ENCODE data around the gene PDS5B. TPM values are rescaled to one million over a fixed set of nuclear protein-coding genes. Genes with fewer than 3 reads are reported as not detected.
A peak's percentile ranks its signal among the peaks of the same experiment; 100 is the strongest.

The PDS5B gene
- total and polyA plus RNA-seq, 10 of the 15 experiments (the other 5 are each of a cell fraction or from before 2014, with no cell fraction given) = 15.4 to 55.3 (median 30.7) TPM

DNA sequence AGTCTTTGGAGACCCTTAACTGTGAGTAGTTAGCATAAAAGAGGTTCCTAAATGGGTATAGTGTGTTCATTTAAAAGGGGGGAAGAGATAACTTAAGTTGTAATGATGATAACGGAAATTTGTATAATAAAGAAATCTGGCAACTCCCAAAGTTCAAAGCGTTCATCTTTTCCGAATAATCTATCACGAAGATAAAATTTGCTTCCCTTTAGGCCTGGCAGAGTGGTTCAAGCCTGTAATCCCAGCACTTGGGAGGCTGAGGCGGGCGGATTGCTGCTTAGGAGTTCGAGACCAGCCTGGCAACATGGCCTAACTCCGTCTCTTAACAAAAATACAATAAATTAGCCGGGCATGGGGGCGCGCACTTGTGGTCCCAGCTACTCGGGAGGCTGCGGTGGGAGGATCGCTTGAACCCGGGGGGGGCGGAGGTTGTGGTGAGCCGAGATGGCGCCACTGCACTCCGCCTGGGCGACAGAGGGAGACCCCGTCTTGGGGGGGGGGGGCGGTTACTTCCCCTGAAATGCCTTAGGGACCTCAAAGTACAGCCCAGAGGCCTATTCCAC, 48.6 kb upstream of the PDS5B start:
- peaks cover 59% of the 10 kb centered on the region for H3K79me2 ChIP-seq (ENCODE audit: control insufficient read depth, insufficient read depth, low read length)
- BruUV-seq (replicated peaks) = no TSS peak

More for the DNA sequence above, 48.6 kb upstream of the PDS5B start:
- intact Hi-C loops (cut with micrococcal nuclease; ENCODE audit: unreplicated experiment) = loop anchor here (2.0 to 5.0 kb wide), 3 partner anchors 109 to 1005 kb away; partner anchors contain the start of genes BRCA2, N4BP2L1 and ZAR1L
- TF ChIP-seq, protein P1, sequence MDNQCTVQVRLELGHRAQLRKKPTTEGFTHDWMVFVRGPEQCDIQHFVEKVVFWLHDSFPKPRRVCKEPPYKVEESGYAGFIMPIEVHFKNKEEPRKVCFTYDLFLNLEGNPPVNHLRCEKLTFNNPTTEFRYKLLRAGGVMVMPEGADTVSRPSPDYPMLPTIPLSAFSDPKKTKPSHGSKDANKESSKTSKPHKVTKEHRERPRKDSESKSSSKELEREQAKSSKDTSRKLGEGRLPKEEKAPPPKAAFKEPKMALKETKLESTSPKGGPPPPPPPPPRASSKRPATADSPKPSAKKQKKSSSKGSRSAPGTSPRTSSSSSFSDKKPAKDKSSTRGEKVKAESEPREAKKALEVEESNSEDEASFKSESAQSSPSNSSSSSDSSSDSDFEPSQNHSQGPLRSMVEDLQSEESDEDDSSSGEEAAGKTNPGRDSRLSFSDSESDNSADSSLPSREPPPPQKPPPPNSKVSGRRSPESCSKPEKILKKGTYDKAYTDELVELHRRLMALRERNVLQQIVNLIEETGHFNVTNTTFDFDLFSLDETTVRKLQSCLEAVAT (IDR thresholded peaks at IDR 0.05) = peak; percentile 97
- TF ChIP-seq RUNX3 (IDR thresholded peaks at IDR 0.05; ENCODE audit: low read length) (peak; percentile 56; the same call in 1 of the 2 replicates), KDM1A (IDR thresholded peaks at IDR 0.05; ENCODE audit: borderline replicate concordance) (no peak), POU2F2 (IDR thresholded peaks at IDR 0.05; ENCODE audit: borderline replicate concordance, low read depth, low read length) (no peak), CBX3 (IDR thresholded peaks at IDR 0.05; ENCODE audit: borderline replicate concordance, low read depth) (no peak)
- TF ChIP-seq, protein P2, sequence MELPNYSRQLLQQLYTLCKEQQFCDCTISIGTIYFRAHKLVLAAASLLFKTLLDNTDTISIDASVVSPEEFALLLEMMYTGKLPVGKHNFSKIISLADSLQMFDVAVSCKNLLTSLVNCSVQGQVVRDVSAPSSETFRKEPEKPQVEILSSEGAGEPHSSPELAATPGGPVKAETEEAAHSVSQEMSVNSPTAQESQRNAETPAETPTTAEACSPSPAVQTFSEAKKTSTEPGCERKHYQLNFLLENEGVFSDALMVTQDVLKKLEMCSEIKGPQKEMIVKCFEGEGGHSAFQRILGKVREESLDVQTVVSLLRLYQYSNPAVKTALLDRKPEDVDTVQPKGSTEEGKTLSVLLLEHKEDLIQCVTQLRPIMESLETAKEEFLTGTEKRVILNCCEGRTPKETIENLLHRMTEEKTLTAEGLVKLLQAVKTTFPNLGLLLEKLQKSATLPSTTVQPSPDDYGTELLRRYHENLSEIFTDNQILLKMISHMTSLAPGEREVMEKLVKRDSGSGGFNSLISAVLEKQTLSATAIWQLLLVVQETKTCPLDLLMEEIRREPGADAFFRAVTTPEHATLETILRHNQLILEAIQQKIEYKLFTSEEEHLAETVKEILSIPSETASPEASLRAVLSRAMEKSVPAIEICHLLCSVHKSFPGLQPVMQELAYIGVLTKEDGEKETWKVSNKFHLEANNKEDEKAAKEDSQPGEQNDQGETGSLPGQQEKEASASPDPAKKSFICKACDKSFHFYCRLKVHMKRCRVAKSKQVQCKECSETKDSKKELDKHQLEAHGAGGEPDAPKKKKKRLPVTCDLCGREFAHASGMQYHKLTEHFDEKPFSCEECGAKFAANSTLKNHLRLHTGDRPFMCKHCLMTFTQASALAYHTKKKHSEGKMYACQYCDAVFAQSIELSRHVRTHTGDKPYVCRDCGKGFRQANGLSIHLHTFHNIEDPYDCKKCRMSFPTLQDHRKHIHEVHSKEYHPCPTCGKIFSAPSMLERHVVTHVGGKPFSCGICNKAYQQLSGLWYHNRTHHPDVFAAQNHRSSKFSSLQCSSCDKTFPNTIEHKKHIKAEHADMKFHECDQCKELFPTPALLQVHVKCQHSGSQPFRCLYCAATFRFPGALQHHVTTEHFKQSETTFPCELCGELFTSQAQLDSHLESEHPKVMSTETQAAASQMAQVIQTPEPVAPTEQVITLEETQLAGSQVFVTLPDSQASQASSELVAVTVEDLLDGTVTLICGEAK (IDR thresholded peaks at IDR 0.05; ENCODE audit: borderline replicate concordance) = peak; percentile 58; the same call in 1 of the 2 replicates
- no peak for DNase-seq (ENCODE audit: low read depth, low spot score)
- CTCF ChIA-PET = interaction anchor here (1.0 to 2.0 kb wide), 7 partner anchors 43 to 221 kb away, joined by 3 to 8 read pairs (median 5); partner anchors contain the start of genes N4BP2L1 and PDS5B
- peak; percentile 30 for ATAC-seq
- FAIRE-seq = no peak
- SMC1A ChIA-PET (ENCODE audit: uncharacterized antibody, unreplicated experiment) = interaction anchor here (0.7 to 2.9 kb wide), 5 partner anchors 10 to 1006 kb away, joined by 3 to 12 read pairs (median 5); no protein-coding TSS in a partner anchor
- POLR2A ChIA-PET = interaction anchor here (0.7 kb wide), 1 partner anchor 1231 kb away, joined by 6 read pairs; no protein-coding TSS in a partner anchor
- H3K4me2 ChIP-seq (ENCODE audit: control insufficient read depth, insufficient read depth) = peak overlapping the region; percentile 61
- peak overlapping the region; percentile 99 for H3K9ac ChIP-seq (ENCODE audit: control insufficient read depth, insufficient read depth, low read length)
- H2AFZ ChIP-seq (ENCODE audit: control insufficient read depth, low read depth, low read length) = peak overlapping the region; percentile 100; the same call in 1 of the 2 replicates
- RAD21 ChIA-PET (ENCODE audit: unreplicated experiment) = interaction anchor here (0.7 to 1.3 kb wide), 4 partner anchors 65 to 222 kb away, joined by 3 to 5 read pairs (median 4); partner anchors contain the start of genes BRCA2, N4BP2L1 and ZAR1L
- in situ Hi-C loops (cut with MboI) = loop anchor here (10.0 to 25.0 kb wide), 2 partner anchors 1007 to 1375 kb away; partner anchors contain the start of gene HSPH1
- 38% methylated on average over 21 of the region's 22 CpGs for WGBS (ENCODE audit: insufficient coverage, insufficient replicate concordance, low lambda C conversion rate, missing lambda C conversion rate)
- H3K27ac ChIP-seq (ENCODE audit: control insufficient read depth, insufficient read depth) = peak overlapping the region; percentile 100
- H4K20me1 ChIP-seq (ENCODE audit: control insufficient read depth, insufficient read depth) = no peaks in the 10 kb centered on the region
- no peaks in the 10 kb centered on the region for H3K9me3 ChIP-seq (replicated peaks; ENCODE audit: control insufficient read depth, insufficient read depth, low read length)
- H3K36me3 ChIP-seq (ENCODE audit: control insufficient read depth in 2 of 2, insufficient read depth in 2 of 2, low read length in 1 of 2) = peaks cover 0 to 14% of the 10 kb centered on the region in 2 experiments; a peak in 1 of 4 replicates
- H3K27me3 ChIP-seq (replicated peaks in 1 of 2; ENCODE audit: control insufficient read depth in 2 of 2, insufficient read depth in 2 of 2, low read length in 1 of 2) = no peaks in the 10 kb centered on the region
- peaks cover 5% of the 10 kb centered on the region; the same call in 1 of the 2 replicates for H3K4me1 ChIP-seq (ENCODE audit: control insufficient read depth, insufficient read depth, low read length)
- peak overlapping the region; percentile 94 for H3K4me3 ChIP-seq

All from GM12878 (cell line).